ENCODE results near the gene CXCL1.

- TF ChIP-seq CTCF (IDR thresholded peaks at IDR 0.05) (no peak), EP300 (IDR thresholded peaks at IDR 0.05) (no peak), POLR2A (IDR thresholded peaks at IDR 0.05) (no peak)
These were observed 27.8 kb upstream of the CXCL1 start for GRCh38 chr4:73841243-73841925.

Measured in tibial nerve (tissue), 4 donors.